Measurements from ENCODE around the gene ACER3. TPM values are rescaled to one million over a fixed set of nuclear protein-coding genes. Genes with fewer than 3 reads are reported as not detected.

The ACER3 gene
- total and polyA plus RNA-seq, 8 donors, result 2.0 to 13.2 (median 5.9) TPM

- intact Hi-C loops (cut with DNase I), result no loop called here
- Histone ChIP-seq H3K27me3 (no peaks in the 10 kb centered on the region), H3K27ac (peak overlapping the region; percentile 33 to 87 (median 70)), H3K9me3 (no peaks in the 10 kb centered on the region), H3K4me3 (no peak overlapping the region), H3K36me3 (no peaks in the 10 kb centered on the region), H3K4me1 (peaks cover 16 to 32% (median 23%) of the 10 kb centered on the region in 3 donors)
- peak; percentile 85 to 91 (median 88) for ATAC-seq
- 70 to 79% methylated on average over 11 of the region's 11 CpGs for WGBS, 2 donors
- TF ChIP-seq CTCF (IDR thresholded peaks at IDR 0.05), result no peak
- peak; percentile 54 to 80 (median 74) for DNase-seq
- no peak for FAIRE-seq
Observed at GRCh38 chr11:77073328-77074001, 212.7 kb downstream of the ACER3 start.

GRCh38 chr11:77074205-77074604 is 213.5 kb downstream of the ACER3 start:
- intact Hi-C loops (cut with DNase I), result no loop called here
- FAIRE-seq, result no peak
- peaks cover 16 to 32% (median 23%) of the 10 kb centered on the region in 3 donors for H3K4me1 ChIP-seq
- H3K9me3 ChIP-seq, result no peaks in the 10 kb centered on the region
- peak in 5 of 6 donors; percentile 34 to 61 (median 59) for DNase-seq
- no peaks in the 10 kb centered on the region for H3K36me3 ChIP-seq
- peak; percentile 29 to 72 (median 52) for ATAC-seq
- peak overlapping the region; percentile 33 to 87 (median 70) for H3K27ac ChIP-seq
- H3K4me3 ChIP-seq, result no peak overlapping the region
- WGBS, 2 donors, result 73 to 75% methylated on average over 5 of the region's 5 CpGs
- no peak for TF ChIP-seq CTCF (IDR thresholded peaks at IDR 0.05)
- no peaks in the 10 kb centered on the region for H3K27me3 ChIP-seq

GRCh38 chr11:77074626-77075221 is 214.0 kb downstream of the ACER3 start:
- TF ChIP-seq CTCF (IDR thresholded peaks at IDR 0.05), result no peak
- ATAC-seq, result no peak
- Histone ChIP-seq H3K27ac (peak overlapping the region in 3 of 4 donors; percentile 61 to 87 (median 79)), H3K27me3 (no peaks in the 10 kb centered on the region), H3K36me3 (no peaks in the 10 kb centered on the region), H3K4me1 (peaks cover 16 to 32% (median 23%) of the 10 kb centered on the region in 3 donors), H3K4me3 (no peak overlapping the region), H3K9me3 (no peaks in the 10 kb centered on the region)
- intact Hi-C loops (cut with DNase I), result no loop called here
- WGBS, 2 donors, result 84% methylated on average over 13 to 15 of the region's 15 CpGs
- DNase-seq, result peak in 1 of 6 donors; percentile 38
- FAIRE-seq, result no peak

- Histone ChIP-seq H3K36me3 (no peaks in the 10 kb centered on the region), H3K4me3 (no peak overlapping the region), H3K9me3 (no peaks in the 10 kb centered on the region), H3K27ac (no peak overlapping the region), H3K27me3 (no peaks in the 10 kb centered on the region), H3K4me1 (peaks cover 16 to 32% (median 23%) of the 10 kb centered on the region in 3 donors)
- WGBS, 2 donors, result 86 to 91% methylated on average over 5 of the region's 5 CpGs
- DNase-seq, result peak in 1 of 6 donors; percentile 13
- intact Hi-C loops (cut with DNase I), result no loop called here
- TF ChIP-seq CTCF (IDR thresholded peaks at IDR 0.05), result no peak
- FAIRE-seq, result no peak
- ATAC-seq, result peak in 1 of 4 donors; percentile 32
Observed at GRCh38 chr11:77075425-77075905, 214.7 kb downstream of the ACER3 start.

Other genes with a start within 250 kb of the ACER3 start
- gene LRRC32, start 190.2 kb upstream of the ACER3 start, total RNA-seq, result 10 to 100 TPM in 2 of 6 donors, 1 to 10 TPM in 4; 5.7 to 26.0 (median 8.9) TPM
- 10 to 100 TPM; 27.3 to 43.0 TPM for gene LRRC32, start 190.2 kb upstream of the ACER3 start, polyA plus RNA-seq
- 10 to 100 TPM in 5 of 6 donors, 1 to 10 TPM in 1; 9.7 to 25.2 (median 12.1) TPM for gene TSKU, start 77.6 kb upstream of the ACER3 start, total RNA-seq
- 1 to 10 TPM; 2.7 to 5.0 TPM for gene TSKU, start 77.6 kb upstream of the ACER3 start, polyA plus RNA-seq
- gene B3GNT6, start 173.5 kb downstream of the ACER3 start, total RNA-seq, result under 1 TPM in 1 of 6 donors, not detected in 5; 0.85 TPM
- not detected for gene B3GNT6, start 173.5 kb downstream of the ACER3 start, polyA plus RNA-seq
- 10 to 100 TPM in 2 of 6 donors, 1 to 10 TPM in 4; 3.3 to 11.0 (median 7.3) TPM for gene CAPN5, start 206.1 kb downstream of the ACER3 start, total RNA-seq
- gene CAPN5, start 206.1 kb downstream of the ACER3 start, polyA plus RNA-seq, result 1 to 10 TPM; 3.7 to 4.0 TPM
- gene OMP, start 241.9 kb downstream of the ACER3 start, total RNA-seq, result under 1 TPM in 2 of 6 donors, not detected in 4; 0.69 to 0.78 TPM
- gene OMP, start 241.9 kb downstream of the ACER3 start, polyA plus RNA-seq, result under 1 TPM in 1 of 2 donors, not detected in 1; 0.61 TPM